ENCODE results near the gene CEPT1. TPM values are rescaled to one million over a fixed set of nuclear protein-coding genes. Genes with fewer than 3 reads are reported as not detected.

Gene CEPT1
- total RNA-seq, 1 experiment from 2014 or later: 33.0 TPM

DNA sequence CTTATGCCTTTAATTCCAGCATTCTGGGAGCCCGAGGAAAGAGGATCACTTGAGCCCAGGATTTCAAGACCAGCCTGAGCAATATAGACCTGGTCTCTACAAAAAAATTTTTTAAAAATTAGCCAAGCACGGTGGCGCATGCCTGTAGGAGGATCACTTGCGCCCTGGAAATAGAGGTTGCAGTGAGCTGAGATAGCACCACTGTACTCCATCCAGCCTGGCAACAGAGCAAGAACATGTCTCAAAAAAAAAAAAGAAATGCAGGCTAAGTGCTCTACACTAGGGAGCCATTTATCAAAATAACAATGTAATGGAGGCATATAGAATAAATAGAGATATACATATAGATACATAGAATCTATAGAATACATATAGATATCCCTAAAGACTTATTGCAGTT lies 23.3 kb downstream of the CEPT1 start:
- Histone ChIP-seq H2BK15ac (ENCODE audit: low read depth, low read length) (no peak overlapping the region), H2BK12ac (ENCODE audit: insufficient read length, low read depth, low read length) (no peak overlapping the region), H3K56ac (ENCODE audit: insufficient read length, low read depth, low read length) (no peak overlapping the region), H2AFZ (ENCODE audit: low read length) (no peak overlapping the region), H3K4me2 (ENCODE audit: insufficient read depth, insufficient read length, low read length) (no peak overlapping the region), H3K18ac (ENCODE audit: insufficient read length, low read depth, low read length) (no peak overlapping the region), H4K20me1 (ENCODE audit: control insufficient read depth, insufficient read depth, insufficient read length) (no peaks in the 10 kb centered on the region), H3K23ac (ENCODE audit: insufficient read length, low read depth, low read length) (no peak overlapping the region), H3K9ac (ENCODE audit: extremely low read depth, insufficient read length, low read length) (no peak overlapping the region), H4K91ac (ENCODE audit: insufficient read length, low read depth, low read length) (no peak overlapping the region), H2BK5ac (ENCODE audit: insufficient read length, low read length) (no peak overlapping the region), H3K9me3 (ENCODE audit: control insufficient read depth, low read depth, low read length) (no peaks in the 10 kb centered on the region), H2AK5ac (ENCODE audit: insufficient read length, low read length) (no peak overlapping the region), H3K14ac (ENCODE audit: insufficient read depth, low read length) (no peak overlapping the region), H2BK20ac (ENCODE audit: low read depth, low read length, poor library complexity, severe bottlenecking) (no peak overlapping the region), H3K79me1 (ENCODE audit: insufficient read depth, low read depth, low read length, poor library complexity, severe bottlenecking) (no peaks in the 10 kb centered on the region), H3K27ac (ENCODE audit: insufficient read length, low read depth, low read length) (no peak overlapping the region), H4K5ac (ENCODE audit: insufficient read length, low read depth, low read length) (no peak overlapping the region), H3K4me1 (ENCODE audit: insufficient read depth, low read length) (no peaks in the 10 kb centered on the region), H3K23me2 (ENCODE audit: insufficient read length, low read depth, low read length, poor library complexity, severe bottlenecking) (no peaks in the 10 kb centered on the region), H3T11ph (ENCODE audit: low read length) (no peak overlapping the region), H2BK120ac (ENCODE audit: low read depth, low read length, poor library complexity, severe bottlenecking) (no peak overlapping the region), H3K27me3 (ENCODE audit: insufficient read depth, low read length) (no peaks in the 10 kb centered on the region), H3K4ac (ENCODE audit: low read depth, low read length) (no peak overlapping the region), H3K79me2 (ENCODE audit: insufficient read depth, low read length) (no peaks in the 10 kb centered on the region), H4K8ac (replicated peaks; ENCODE audit: insufficient read length, low read depth, low read length) (no peak overlapping the region)
- no peak for DNase-seq
- Mint-ChIP-seq H3K9me3 (no peaks in the 10 kb centered on the region), H3K27me3 (ENCODE audit: low read depth) (no peaks in the 10 kb centered on the region), H3K36me3 (ENCODE audit: insufficient read depth in 1 of 3, low read depth in 3 of 3) (peaks cover 8 to 25% (median 18%) of the 10 kb centered on the region in 3 experiments), H3K27ac (no peak overlapping the region), H3K4me3 (no peak overlapping the region), H3K4me1 (no peaks in the 10 kb centered on the region)
- TF ChIP-seq, protein P1, sequence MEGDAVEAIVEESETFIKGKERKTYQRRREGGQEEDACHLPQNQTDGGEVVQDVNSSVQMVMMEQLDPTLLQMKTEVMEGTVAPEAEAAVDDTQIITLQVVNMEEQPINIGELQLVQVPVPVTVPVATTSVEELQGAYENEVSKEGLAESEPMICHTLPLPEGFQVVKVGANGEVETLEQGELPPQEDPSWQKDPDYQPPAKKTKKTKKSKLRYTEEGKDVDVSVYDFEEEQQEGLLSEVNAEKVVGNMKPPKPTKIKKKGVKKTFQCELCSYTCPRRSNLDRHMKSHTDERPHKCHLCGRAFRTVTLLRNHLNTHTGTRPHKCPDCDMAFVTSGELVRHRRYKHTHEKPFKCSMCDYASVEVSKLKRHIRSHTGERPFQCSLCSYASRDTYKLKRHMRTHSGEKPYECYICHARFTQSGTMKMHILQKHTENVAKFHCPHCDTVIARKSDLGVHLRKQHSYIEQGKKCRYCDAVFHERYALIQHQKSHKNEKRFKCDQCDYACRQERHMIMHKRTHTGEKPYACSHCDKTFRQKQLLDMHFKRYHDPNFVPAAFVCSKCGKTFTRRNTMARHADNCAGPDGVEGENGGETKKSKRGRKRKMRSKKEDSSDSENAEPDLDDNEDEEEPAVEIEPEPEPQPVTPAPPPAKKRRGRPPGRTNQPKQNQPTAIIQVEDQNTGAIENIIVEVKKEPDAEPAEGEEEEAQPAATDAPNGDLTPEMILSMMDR (conservative IDR thresholded peaks at IDR 0.05): no peak
- WGBS (ENCODE audit: extremely low coverage, insufficient read length, low lambda C conversion rate): no CpG with 5 or more reads among the region's 4 CpGs

Measured in H9 (cell line).